CD14-positive monocyte (primary cell): Measurements from ENCODE around the gene MTHFSD. TPM values are rescaled to one million over a fixed set of nuclear protein-coding genes. Genes with fewer than 3 reads are reported as not detected.

Source experiments
- DNase-seq, 3 donors: peaks; one replicate each; pipeline ENCODE4 v3.0.0-alpha.2; 2011 to 2022
- H2AFZ ChIP-seq: 2 replicates; pipeline ENCODE4 v1.6.0; 2012; ENCODE audit warnings: mild to moderate bottlenecking, low read depth, low read length, inconsistent platforms; ENCODE audit not compliant: insufficient read depth, poor library complexity, severe bottlenecking
- H3K27ac ChIP-seq, 2 donors: 1 replicate in 1 of 2; 2 replicates in 1 of 2; pipeline ENCODE4 v1.5.1; 2012 to 2013; ENCODE audit warnings: low read length in 2 of 2, control low read depth in 1 of 2, inconsistent platforms in 1 of 2, low read depth in 1 of 2, mild to moderate bottlenecking in 1 of 2
- H3K27me3 ChIP-seq, 2 donors: one replicate each; pipeline versions ENCODE4 v1.6.0 to v1.6.1; 2011 to 2013; ENCODE audit warnings: low read length in 2 of 2; ENCODE audit not compliant: control insufficient read depth in 2 of 2, insufficient read depth in 2 of 2
- H3K36me3 ChIP-seq, 2 donors: replicated peaks in 1 of 2; 1 replicate in 1 of 2; 2 replicates in 1 of 2; pipeline versions ENCODE4 v1.5.1 to v1.6.1; 2012 to 2013; ENCODE audit warnings: low read length in 2 of 2, control low read depth in 1 of 2, inconsistent platforms in 1 of 2, mild to moderate bottlenecking in 1 of 2; ENCODE audit not compliant: insufficient read depth in 2 of 2, control insufficient read depth in 1 of 2
- H3K4me1 ChIP-seq, 2 donors: 1 replicate in 1 of 2; 2 replicates in 1 of 2; pipeline versions ENCODE4 v1.5.1 to v1.6.1; 2012 to 2013; ENCODE audit warnings: low read length in 2 of 2, control low read depth in 1 of 2, inconsistent platforms in 1 of 2, mild to moderate bottlenecking in 1 of 2, moderate library complexity in 1 of 2; ENCODE audit not compliant: insufficient read depth in 2 of 2, control insufficient read depth in 1 of 2
- H3K4me2 ChIP-seq: replicated peaks from 2 replicates; pipeline ENCODE3; 2012; ENCODE audit warnings: low read length, moderate library complexity, mild to moderate bottlenecking; ENCODE audit not compliant: poor library complexity, severe bottlenecking; ENCODE audit errors: extremely low read depth
- H3K4me3 ChIP-seq, 3 experiments: fragments of 200-600 bp in 1 of 3; sonication (generic) in 1 of 3; replicated peaks in 1 of 3; 1 replicate in 2 of 3; 2 replicates in 1 of 3; pipeline ENCODE4 v1.5.1; 2011 to 2013; ENCODE audit warnings: low read length in 3 of 3, mild to moderate bottlenecking in 3 of 3, control low read depth in 2 of 3, low read depth in 2 of 3, inconsistent platforms in 1 of 3, moderate library complexity in 1 of 3
- H3K79me2 ChIP-seq: 2 replicates; pipeline ENCODE4 v1.6.0; 2012; ENCODE audit warnings: mild to moderate bottlenecking, control low read depth, inconsistent platforms, low read length, moderate library complexity; ENCODE audit not compliant: insufficient read depth
- H3K9ac ChIP-seq: 2 replicates; pipeline ENCODE4 v1.6.0; 2017; ENCODE audit warnings: low read length, mild to moderate bottlenecking; ENCODE audit not compliant: insufficient read depth, poor library complexity, severe bottlenecking
- H3K9me3 ChIP-seq, 2 donors: replicated peaks in 1 of 2; 1 replicate in 1 of 2; 2 replicates in 1 of 2; pipeline versions ENCODE4 v1.5.1 to v1.6.1; 2012 to 2013; ENCODE audit warnings: low read length in 2 of 2, control low read depth in 1 of 2; ENCODE audit not compliant: control insufficient read depth in 1 of 2, insufficient read depth in 1 of 2
- H4K20me1 ChIP-seq: 2 replicates; pipeline ENCODE4 v1.6.0; 2012; ENCODE audit warnings: mild to moderate bottlenecking, low read length, control low read depth, moderate library complexity; ENCODE audit not compliant: insufficient read depth
- H3K27ac Mint-ChIP-seq, 7 donors: one replicate each; pipeline ENCODE4 v1.8.0; 2020; ENCODE audit warnings: mild to moderate bottlenecking in 7 of 7, mixed read lengths in 7 of 7, moderate library complexity in 6 of 7, inconsistent platforms in 2 of 7
- H3K27me3 Mint-ChIP-seq, 3 donors: one replicate each; pipeline ENCODE4 v1.8.0; 2021 to 2022; ENCODE audit warnings: low read depth in 3 of 3, mild to moderate bottlenecking in 3 of 3, mixed read lengths in 3 of 3, moderate library complexity in 3 of 3, inconsistent platforms in 1 of 3
- H3K36me3 Mint-ChIP-seq, 2 donors: one replicate each; pipeline ENCODE4 v1.8.0; 2020; ENCODE audit warnings: mixed read lengths in 2 of 2, inconsistent platforms in 1 of 2, mild to moderate bottlenecking in 1 of 2
- H3K4me1 Mint-ChIP-seq: one replicate; pipeline ENCODE4 v1.8.0; 2020; ENCODE audit warnings: mild to moderate bottlenecking, mixed read lengths
- H3K4me3 Mint-ChIP-seq, 2 donors: one replicate each; pipeline ENCODE4 v1.8.0; 2020; ENCODE audit warnings: mild to moderate bottlenecking in 2 of 2, mixed read lengths in 2 of 2, moderate library complexity in 1 of 2
- H3K9me3 Mint-ChIP-seq, 7 donors: one replicate each; pipeline ENCODE4 v1.8.0; 2020 to 2022; ENCODE audit warnings: mixed read lengths in 7 of 7, mild to moderate bottlenecking in 6 of 7, moderate library complexity in 6 of 7, inconsistent platforms in 2 of 7
- CTCF ChIP-seq: fragments of 200-600 bp; IDR thresholded peaks from one replicate; pipeline ENCODE4 v1.8.0; 2022; ENCODE audit warnings: antibody characterized with exemption, mild to moderate bottlenecking
- whole genome bisulfite sequencing: methylation state at CpG from one replicate; pipeline ENCODE4 v1.1.5; 2013; ENCODE audit warnings: missing lambda C conversion rate; ENCODE audit not compliant: insufficient coverage; 5-methylcytosine and 5-hydroxymethylcytosine counted together
- intact Hi-C, 2 donors: fragments of 100-400 bp; cut with micrococcal nuclease; formaldehyde crosslinking; loops; one replicate each; pipeline versions ENCODE4 v1.15.0 to v1.15.1; 2023
- polyA plus RNA-seq, 3 donors: library from polyadenylated mRNA; depleted of rRNA in 1 of 3; unstranded in 2 of 3; stranded (reverse) in 1 of 3; fragments of 300-500 nt in 2 of 3; fragments of >200 nt in 1 of 3; fragmentation: Illumina TruSeq in 2 of 3; gene quantifications; 1 replicate in 2 of 3; 2 replicates in 1 of 3; pipeline ENCODE4 v1.2.3, GENCODE V29; 2012 to 2021

Gene MTHFSD
- polyA plus RNA-seq, 3 donors = 7.2 to 14.1 (median 11.7) TPM

- H3K4me3 ChIP-seq = peak overlapping the region; percentile 38 to 72 (median 51)
- peak overlapping the region; percentile 74 for H2AFZ ChIP-seq
- H3K9ac ChIP-seq = peak overlapping the region; percentile 62
- no peaks in the 10 kb centered on the region for H3K79me2 ChIP-seq
- H3K27ac ChIP-seq = no peak overlapping the region
- Mint-ChIP-seq H3K4me3 (peak overlapping the region; percentile 76 to 84), H3K27me3 (peaks cover 0 to 19% (median 6%) of the 10 kb centered on the region in 3 donors), H3K36me3 (no peaks in the 10 kb centered on the region), H3K4me1 (peaks cover 9% of the 10 kb centered on the region), H3K9me3 (peaks cover 3 to 18% (median 14%) of the 10 kb centered on the region in 7 donors), H3K27ac (peak overlapping the region in 1 of 7 donors; percentile 17)
- no peaks in the 10 kb centered on the region for H4K20me1 ChIP-seq
- peak overlapping the region; percentile 73 for H3K4me2 ChIP-seq
- peaks cover 0 to 6% of the 10 kb centered on the region in 2 donors for H3K9me3 ChIP-seq
- H3K27me3 ChIP-seq = no peaks in the 10 kb centered on the region
- H3K36me3 ChIP-seq = no peaks in the 10 kb centered on the region
- intact Hi-C loops = no loop called here
- peaks cover 0 to 4% of the 10 kb centered on the region in 2 donors for H3K4me1 ChIP-seq
- TF ChIP-seq CTCF = no peak
- WGBS = 25% methylated on average over 3 of the region's 16 CpGs
- DNase-seq = no peak
Observed at GRCh38 chr16:86604436-86605193, 49.6 kb upstream of the MTHFSD start.

GRCh38 chr16:86602521-86602920, 47.5 kb upstream of the MTHFSD start:
- Mint-ChIP-seq H3K36me3 (no peaks in the 10 kb centered on the region), H3K4me1 (peaks cover 9% of the 10 kb centered on the region), H3K27me3 (peaks cover 4 to 34% (median 5%) of the 10 kb centered on the region in 3 donors), H3K27ac (no peak overlapping the region), H3K4me3 (no peak overlapping the region), H3K9me3 (peaks cover 3 to 16% (median 9%) of the 10 kb centered on the region in 7 donors)
- no peak for DNase-seq
- Histone ChIP-seq H3K4me3 (no peak overlapping the region), H3K4me1 (peaks cover 0 to 4% of the 10 kb centered on the region in 2 donors), H3K27ac (no peak overlapping the region), H3K27me3 (peaks cover 0 to 3% of the 10 kb centered on the region in 2 donors), H3K9me3 (peaks cover 0 to 6% of the 10 kb centered on the region in 2 donors), H3K9ac (no peak overlapping the region), H3K79me2 (no peaks in the 10 kb centered on the region), H3K4me2 (no peak overlapping the region), H4K20me1 (no peaks in the 10 kb centered on the region), H2AFZ (no peak overlapping the region), H3K36me3 (no peaks in the 10 kb centered on the region)
- WGBS = no CpG with 5 or more reads among the region's 4 CpGs
- no peak for TF ChIP-seq CTCF
- intact Hi-C loops = no loop called here
